HEK293 (cell line): ENCODE measurements around the gene TMEM243.

Source experiments
- CTCF ChIA-PET: fragments of 350-600 bp; formaldehyde crosslinking; extraction: SDS; loops from one replicate; lab custom pipeline; 2021; ENCODE audit warnings: antibody characterized with exemption; lab: Yijun Ruan, JAX
- POLR2A ChIA-PET: fragments of 300-600 bp; formaldehyde crosslinking; extraction: SDS; loops from one replicate; lab custom pipeline; 2020; ENCODE audit warnings: antibody characterized with exemption, inconsistent platforms; lab: Yijun Ruan, JAX
- H3K27ac ChIP-seq: fragments of 200-500 bp; sonication (Bioruptor generic); 2 replicates; pipeline ENCODE4 v1.5.1; 2014; ENCODE audit warnings: low read depth, low read length, control low read depth, inconsistent platforms; ENCODE audit errors: extremely low read depth
- H3K36me3 ChIP-seq, 2 experiments: fragments of 200-500 bp in 1 of 2; sonication (Bioruptor generic) in 1 of 2; 1 replicate in 1 of 2; 2 replicates in 1 of 2; pipeline ENCODE4 v1.5.1; 2014 to 2017; ENCODE audit warnings: inconsistent platforms in 2 of 2, low read length in 2 of 2; ENCODE audit not compliant: control insufficient read depth in 2 of 2, insufficient read depth in 1 of 2
- H3K4me1 ChIP-seq: fragments of 200-500 bp; sonication (Bioruptor generic); 2 replicates; pipeline ENCODE4 v1.5.1; 2014; ENCODE audit warnings: mild to moderate bottlenecking, low read length, inconsistent platforms; ENCODE audit not compliant: control insufficient read depth, insufficient read depth
- H3K4me3 ChIP-seq: 2 replicates; pipeline ENCODE4 v1.5.1; 2011; ENCODE audit warnings: low read depth, mild to moderate bottlenecking, control low read depth, low read length, moderate library complexity
- H3K9me3 ChIP-seq: fragments of 200-500 bp; sonication (Bioruptor generic); 2 replicates; pipeline ENCODE4 v1.5.1; 2014; ENCODE audit warnings: low read depth, low read length, inconsistent platforms; ENCODE audit not compliant: control insufficient read depth, insufficient read depth
- EGR2 ChIP-seq: fragments of 450-650 bp; formaldehyde crosslinking; IDR thresholded peaks from 2 replicates; pipeline ENCODE4 v1.5.1; 2016; ENCODE audit warnings: low read depth, missing biosample characterization, missing genetic modification characterization
- GLI2 ChIP-seq: fragments of 450-650 bp; formaldehyde crosslinking; IDR thresholded peaks from 2 replicates; pipeline ENCODE4; 2017; ENCODE audit warnings: missing biosample characterization, missing genetic modification characterization, low read depth, borderline replicate concordance
- GLIS1 ChIP-seq: fragments of 450-650 bp; formaldehyde crosslinking; IDR thresholded peaks from 2 replicates; pipeline ENCODE4 v1.5.1; 2016; ENCODE audit warnings: missing biosample characterization, missing genetic modification characterization
- MZF1 ChIP-seq: fragments of 450-650 bp; formaldehyde crosslinking; IDR thresholded peaks from 2 replicates; pipeline ENCODE4 v1.5.1; 2017; ENCODE audit warnings: missing biosample characterization, missing genetic modification characterization, borderline replicate concordance
- OVOL3 ChIP-seq: fragments of 450-650 bp; formaldehyde crosslinking; IDR thresholded peaks from 2 replicates; pipeline ENCODE4 v1.5.1; 2016; ENCODE audit warnings: missing biosample characterization, missing genetic modification characterization
- RBAK ChIP-seq: fragments of 450-650 bp; formaldehyde crosslinking; IDR thresholded peaks from 2 replicates; pipeline ENCODE4 v1.5.1; 2016; ENCODE audit warnings: missing biosample characterization, missing genetic modification characterization
- SCRT2 ChIP-seq: fragments of 450-650 bp; formaldehyde crosslinking; IDR thresholded peaks from 2 replicates; pipeline ENCODE4 v1.5.1; 2016; ENCODE audit warnings: missing biosample characterization, missing genetic modification characterization
- SP2 ChIP-seq: fragments of 450-650 bp; formaldehyde crosslinking; IDR thresholded peaks from 2 replicates; pipeline ENCODE4 v1.5.1; 2016; ENCODE audit warnings: missing biosample characterization, missing genetic modification characterization
- ZNF133 ChIP-seq: fragments of 450-650 bp; formaldehyde crosslinking; IDR thresholded peaks from 2 replicates; pipeline ENCODE4 v1.5.1; 2016; ENCODE audit warnings: missing biosample characterization, missing genetic modification characterization
- ZNF16 ChIP-seq: fragments of 450-650 bp; formaldehyde crosslinking; IDR thresholded peaks from 2 replicates; pipeline ENCODE4 v1.5.1; 2016; ENCODE audit warnings: low read depth, missing biosample characterization, missing genetic modification characterization
- ZNF184 ChIP-seq: fragments of 450-650 bp; IDR thresholded peaks from 2 replicates; pipeline ENCODE4 v1.5.1; 2018; ENCODE audit warnings: missing biosample characterization, mild to moderate bottlenecking, missing genetic modification characterization
- ZNF211 ChIP-seq: fragments of 450-650 bp; formaldehyde crosslinking; IDR thresholded peaks from 2 replicates; pipeline ENCODE4 v1.5.1; 2016; ENCODE audit warnings: low read depth, missing biosample characterization, missing genetic modification characterization
- ZNF302 ChIP-seq: fragments of 450-650 bp; formaldehyde crosslinking; IDR thresholded peaks from 2 replicates; pipeline ENCODE4 v1.5.1; 2016; ENCODE audit warnings: missing biosample characterization, missing genetic modification characterization, low read depth
- ZNF324 ChIP-seq: fragments of 450-650 bp; formaldehyde crosslinking; IDR thresholded peaks from 2 replicates; pipeline ENCODE4 v1.5.1; 2016; ENCODE audit warnings: missing biosample characterization, missing genetic modification characterization
- ZNF341 ChIP-seq: fragments of 450-650 bp; formaldehyde crosslinking; IDR thresholded peaks from 2 replicates; pipeline ENCODE4; 2016; ENCODE audit warnings: low read depth, missing biosample characterization, missing genetic modification characterization
- ZNF362 ChIP-seq: fragments of 450-650 bp; formaldehyde crosslinking; IDR thresholded peaks from 2 replicates; pipeline ENCODE4 v1.5.1; 2016; ENCODE audit warnings: missing biosample characterization, missing genetic modification characterization
- ZNF571 ChIP-seq: fragments of 450-650 bp; formaldehyde crosslinking; IDR thresholded peaks from 2 replicates; pipeline ENCODE4 v1.5.0; 2017; ENCODE audit warnings: missing biosample characterization, missing genetic modification characterization
- ZNF580 ChIP-seq: fragments of 450-650 bp; formaldehyde crosslinking; IDR thresholded peaks from 2 replicates; pipeline ENCODE4 v1.5.1; 2016; ENCODE audit warnings: missing biosample characterization, missing genetic modification characterization
- ZNF623 ChIP-seq: fragments of 450-650 bp; formaldehyde crosslinking; IDR thresholded peaks from 2 replicates; pipeline ENCODE4 v1.5.1; 2016; ENCODE audit warnings: missing biosample characterization, missing genetic modification characterization
- ZNF658 ChIP-seq: fragments of 450-650 bp; formaldehyde crosslinking; IDR thresholded peaks from 2 replicates; pipeline ENCODE4; 2016; ENCODE audit warnings: missing biosample characterization, missing genetic modification characterization
- ZNF660 ChIP-seq: fragments of 450-650 bp; IDR thresholded peaks from 2 replicates; pipeline ENCODE4 v1.5.1; 2018; ENCODE audit warnings: missing biosample characterization, mild to moderate bottlenecking, missing genetic modification characterization
- ZNF664 ChIP-seq: fragments of 450-650 bp; formaldehyde crosslinking; IDR thresholded peaks from 2 replicates; pipeline ENCODE4 v1.5.1; 2016; ENCODE audit warnings: missing biosample characterization, missing genetic modification characterization
- ZNF670 ChIP-seq: fragments of 450-650 bp; formaldehyde crosslinking; IDR thresholded peaks from 2 replicates; pipeline ENCODE4 v1.5.1; 2016; ENCODE audit warnings: missing biosample characterization, missing genetic modification characterization, low read depth
- ZNF785 ChIP-seq: fragments of 450-650 bp; formaldehyde crosslinking; IDR thresholded peaks from 2 replicates; pipeline ENCODE4 v1.5.1; 2016; ENCODE audit warnings: missing biosample characterization, missing genetic modification characterization
- ZNF791 ChIP-seq: fragments of 450-650 bp; formaldehyde crosslinking; IDR thresholded peaks from 2 replicates; pipeline ENCODE4 v1.5.1; 2016; ENCODE audit warnings: missing biosample characterization, missing genetic modification characterization
- TF ChIP-seq, protein P1 (sequence below): fragments of 450-650 bp; formaldehyde crosslinking; IDR thresholded peaks from 2 replicates; pipeline ENCODE4 v1.5.1; 2016; ENCODE audit warnings: missing biosample characterization, missing genetic modification characterization
- TF ChIP-seq, protein P2 (sequence below): fragments of 450-650 bp; formaldehyde crosslinking; conservative IDR thresholded peaks from 2 replicates; pipeline ENCODE4 v1.5.1; 2016; ENCODE audit warnings: low read depth, missing biosample characterization, missing genetic modification characterization
- TF ChIP-seq, protein P3 (sequence below): fragments of 450-650 bp; formaldehyde crosslinking; IDR thresholded peaks from 2 replicates; pipeline ENCODE4 v1.5.1; 2016; ENCODE audit warnings: missing biosample characterization, missing genetic modification characterization

Gene TMEM243

GRCh38 chr7:87151002-87151728 is 68.4 kb downstream of the TMEM243 start (continued):
- TF ChIP-seq, protein P1, sequence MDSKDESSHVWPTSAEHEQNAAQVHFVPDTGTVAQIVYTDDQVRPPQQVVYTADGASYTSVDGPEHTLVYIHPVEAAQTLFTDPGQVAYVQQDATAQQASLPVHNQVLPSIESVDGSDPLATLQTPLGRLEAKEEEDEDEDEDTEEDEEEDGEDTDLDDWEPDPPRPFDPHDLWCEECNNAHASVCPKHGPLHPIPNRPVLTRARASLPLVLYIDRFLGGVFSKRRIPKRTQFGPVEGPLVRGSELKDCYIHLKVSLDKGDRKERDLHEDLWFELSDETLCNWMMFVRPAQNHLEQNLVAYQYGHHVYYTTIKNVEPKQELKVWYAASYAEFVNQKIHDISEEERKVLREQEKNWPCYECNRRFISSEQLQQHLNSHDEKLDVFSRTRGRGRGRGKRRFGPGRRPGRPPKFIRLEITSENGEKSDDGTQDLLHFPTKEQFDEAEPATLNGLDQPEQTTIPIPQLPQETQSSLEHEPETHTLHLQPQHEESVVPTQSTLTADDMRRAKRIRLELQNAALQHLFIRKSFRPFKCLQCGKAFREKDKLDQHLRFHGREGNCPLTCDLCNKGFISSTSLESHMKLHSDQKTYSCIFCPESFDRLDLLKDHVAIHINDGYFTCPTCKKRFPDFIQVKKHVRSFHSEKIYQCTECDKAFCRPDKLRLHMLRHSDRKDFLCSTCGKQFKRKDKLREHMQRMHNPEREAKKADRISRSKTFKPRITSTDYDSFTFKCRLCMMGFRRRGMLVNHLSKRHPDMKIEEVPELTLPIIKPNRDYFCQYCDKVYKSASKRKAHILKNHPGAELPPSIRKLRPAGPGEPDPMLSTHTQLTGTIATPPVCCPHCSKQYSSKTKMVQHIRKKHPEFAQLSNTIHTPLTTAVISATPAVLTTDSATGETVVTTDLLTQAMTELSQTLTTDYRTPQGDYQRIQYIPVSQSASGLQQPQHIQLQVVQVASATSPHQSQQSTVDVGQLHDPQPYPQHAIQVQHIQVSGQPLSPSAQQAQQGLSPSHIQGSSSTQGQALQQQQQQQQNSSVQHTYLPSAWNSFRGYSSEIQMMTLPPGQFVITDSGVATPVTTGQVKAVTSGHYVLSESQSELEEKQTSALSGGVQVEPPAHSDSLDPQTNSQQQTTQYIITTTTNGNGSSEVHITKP (tag by site-specific recombination): no peak
- no peak for TF ChIP-seq OVOL3 (tag by site-specific recombination)
- no peak for TF ChIP-seq ZNF211
- no peak for TF ChIP-seq ZNF324 (tag by site-specific recombination)
- no peak for TF ChIP-seq MZF1
- TF ChIP-seq SCRT2 (tag by site-specific recombination): no peak
- TF ChIP-seq ZNF580 (tag by site-specific recombination): no peak
- no peak for TF ChIP-seq RBAK
- no peak for TF ChIP-seq ZNF660

DNA sequence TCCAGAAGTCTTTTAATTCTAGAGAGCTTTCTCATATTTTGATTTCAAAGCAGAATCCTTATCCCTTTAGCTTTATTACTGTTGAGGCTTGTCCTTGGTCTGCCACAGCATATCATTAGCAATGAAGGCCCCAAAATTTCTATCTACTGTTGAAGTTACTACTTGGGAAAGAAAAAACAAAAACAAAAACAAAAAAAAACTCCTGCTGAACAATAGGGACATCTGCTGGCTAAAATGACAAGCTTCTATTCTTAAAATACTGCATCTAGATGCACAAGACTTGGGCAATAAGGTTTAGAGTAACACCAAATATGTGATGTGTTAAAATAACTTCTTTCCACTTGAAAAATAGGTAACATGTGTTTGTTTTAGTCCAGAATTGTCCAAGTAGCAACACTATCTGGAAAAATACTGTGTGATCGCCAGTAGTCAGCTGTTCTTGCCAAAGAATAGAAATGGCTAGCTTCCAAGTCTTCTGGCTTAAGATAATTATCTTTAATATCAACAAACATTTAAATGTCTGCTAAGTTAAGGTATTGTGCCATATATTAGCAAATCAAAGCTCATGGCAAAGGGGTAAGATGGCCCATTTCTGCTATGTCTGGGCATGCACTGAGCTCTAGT is 71.1 kb downstream of the TMEM243 start:
- no peak overlapping the region for H3K4me3 ChIP-seq
- H3K36me3 ChIP-seq: no peaks in the 10 kb centered on the region
- ChIA-PET CTCF (interaction anchor here (0.6 to 3.5 kb wide), 25 partner anchors 16 to 290 kb away, joined by 3 to 25 read pairs (median 4); partner anchors contain the start of gene ELAPOR2), POLR2A (interaction anchor here (1.9 kb wide), 1 partner anchor 89 kb away, joined by 5 read pairs; no protein-coding TSS in a partner anchor)
- H3K9me3 ChIP-seq: no peaks in the 10 kb centered on the region
- no peak overlapping the region for H3K27ac ChIP-seq
- H3K4me1 ChIP-seq: no peaks in the 10 kb centered on the region
- no peak for TF ChIP-seq RBAK
- TF ChIP-seq ZNF362: 0 out of 2 replicates have a peak, but pooled peaks have one; percentile 42
- TF ChIP-seq ZNF571 (tag by site-specific recombination): no peak
- no peak for TF ChIP-seq GLIS1 (tag by site-specific recombination)
- TF ChIP-seq ZNF341 (tag by site-specific recombination): no peak
- no peak for TF ChIP-seq EGR2 (tag by site-specific recombination)
- TF ChIP-seq ZNF658 (tag by site-specific recombination): no peak
- TF ChIP-seq ZNF670 (tag by site-specific recombination): no peak
- no peak for TF ChIP-seq GLI2 (tag by site-specific recombination)
- TF ChIP-seq, protein P2, sequence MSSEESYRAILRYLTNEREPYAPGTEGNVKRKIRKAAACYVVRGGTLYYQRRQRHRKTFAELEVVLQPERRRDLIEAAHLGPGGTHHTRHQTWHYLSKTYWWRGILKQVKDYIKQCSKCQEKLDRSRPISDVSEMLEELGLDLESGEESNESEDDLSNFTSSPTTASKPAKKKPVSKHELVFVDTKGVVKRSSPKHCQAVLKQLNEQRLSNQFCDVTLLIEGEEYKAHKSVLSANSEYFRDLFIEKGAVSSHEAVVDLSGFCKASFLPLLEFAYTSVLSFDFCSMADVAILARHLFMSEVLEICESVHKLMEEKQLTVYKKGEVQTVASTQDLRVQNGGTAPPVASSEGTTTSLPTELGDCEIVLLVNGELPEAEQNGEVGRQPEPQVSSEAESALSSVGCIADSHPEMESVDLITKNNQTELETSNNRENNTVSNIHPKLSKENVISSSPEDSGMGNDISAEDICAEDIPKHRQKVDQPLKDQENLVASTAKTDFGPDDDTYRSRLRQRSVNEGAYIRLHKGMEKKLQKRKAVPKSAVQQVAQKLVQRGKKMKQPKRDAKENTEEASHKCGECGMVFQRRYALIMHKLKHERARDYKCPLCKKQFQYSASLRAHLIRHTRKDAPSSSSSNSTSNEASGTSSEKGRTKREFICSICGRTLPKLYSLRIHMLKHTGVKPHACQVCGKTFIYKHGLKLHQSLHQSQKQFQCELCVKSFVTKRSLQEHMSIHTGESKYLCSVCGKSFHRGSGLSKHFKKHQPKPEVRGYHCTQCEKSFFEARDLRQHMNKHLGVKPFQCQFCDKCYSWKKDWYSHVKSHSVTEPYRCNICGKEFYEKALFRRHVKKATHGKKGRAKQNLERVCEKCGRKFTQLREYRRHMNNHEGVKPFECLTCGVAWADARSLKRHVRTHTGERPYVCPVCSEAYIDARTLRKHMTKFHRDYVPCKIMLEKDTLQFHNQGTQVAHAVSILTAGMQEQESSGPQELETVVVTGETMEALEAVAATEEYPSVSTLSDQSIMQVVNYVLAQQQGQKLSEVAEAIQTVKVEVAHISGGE (tag by site-specific recombination): no peak
- no peak for TF ChIP-seq ZNF791
- TF ChIP-seq, protein P3, sequence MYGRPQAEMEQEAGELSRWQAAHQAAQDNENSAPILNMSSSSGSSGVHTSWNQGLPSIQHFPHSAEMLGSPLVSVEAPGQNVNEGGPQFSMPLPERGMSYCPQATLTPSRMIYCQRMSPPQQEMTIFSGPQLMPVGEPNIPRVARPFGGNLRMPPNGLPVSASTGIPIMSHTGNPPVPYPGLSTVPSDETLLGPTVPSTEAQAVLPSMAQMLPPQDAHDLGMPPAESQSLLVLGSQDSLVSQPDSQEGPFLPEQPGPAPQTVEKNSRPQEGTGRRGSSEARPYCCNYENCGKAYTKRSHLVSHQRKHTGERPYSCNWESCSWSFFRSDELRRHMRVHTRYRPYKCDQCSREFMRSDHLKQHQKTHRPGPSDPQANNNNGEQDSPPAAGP (tag by site-specific recombination): no peak
- no peak for TF ChIP-seq ZNF302
- TF ChIP-seq ZNF133 (tag by site-specific recombination): no peak
- no peak for TF ChIP-seq SP2 (tag by site-specific recombination)
- TF ChIP-seq ZNF785 (tag by site-specific recombination): no peak
- no peak for TF ChIP-seq ZNF16 (tag by site-specific recombination)
- TF ChIP-seq ZNF623 (tag by site-specific recombination): no peak
- no peak for TF ChIP-seq ZNF664 (tag by site-specific recombination)
- no peak for TF ChIP-seq ZNF184 (tag by site-specific recombination)
